GM18909 (cell line): Measurements from ENCODE around the gene HELB.

Experiments used
- ATAC-seq: cut with Tn5 transposase; IDR thresholded peaks from one replicate; pipeline ENCODE4 v1.9.1; 2021; ENCODE audit warnings: mild to moderate bottlenecking; ENCODE audit not compliant: unreplicated experiment, poor library complexity

HELB gene

GRCh38 chr12:66352899-66353298 lies 50.6 kb downstream of the HELB start:
- ATAC-seq = no peak

GRCh38 chr12:66354291-66354690 lies 52.0 kb downstream of the HELB start:
- no peak for ATAC-seq

GRCh38 chr12:66359300-66359699 lies 57.0 kb downstream of the HELB start:
- ATAC-seq = no peak

GRCh38 chr12:66361703-66362102 lies 59.4 kb downstream of the HELB start:
- ATAC-seq = no peak

- ATAC-seq = no peak
These were observed 63.6 kb downstream of the HELB start for GRCh38 chr12:66365718-66366490.

- no peak for ATAC-seq
These were observed 64.8 kb downstream of the HELB start for GRCh38 chr12:66367015-66367667.

- no peak for ATAC-seq
These were observed 69.7 kb downstream of the HELB start for GRCh38 chr12:66371982-66372381.

GRCh38 chr12:66375560-66375959 lies 73.3 kb downstream of the HELB start:
- no peak for ATAC-seq

- ATAC-seq = no peak
These were observed 77.3 kb downstream of the HELB start for GRCh38 chr12:66379616-66380015.

- ATAC-seq = no peak
These were observed 78.7 kb downstream of the HELB start for GRCh38 chr12:66380769-66381535.

- ATAC-seq = no peak
These were observed 84.8 kb downstream of the HELB start for GRCh38 chr12:66387117-66387516.
